ENCODE results near the gene RLN3. TPM values are rescaled to one million over a fixed set of nuclear protein-coding genes. Genes with fewer than 3 reads are reported as not detected.

RLN3 gene
- total and polyA plus RNA-seq, 8 donors = not detected

DNA sequence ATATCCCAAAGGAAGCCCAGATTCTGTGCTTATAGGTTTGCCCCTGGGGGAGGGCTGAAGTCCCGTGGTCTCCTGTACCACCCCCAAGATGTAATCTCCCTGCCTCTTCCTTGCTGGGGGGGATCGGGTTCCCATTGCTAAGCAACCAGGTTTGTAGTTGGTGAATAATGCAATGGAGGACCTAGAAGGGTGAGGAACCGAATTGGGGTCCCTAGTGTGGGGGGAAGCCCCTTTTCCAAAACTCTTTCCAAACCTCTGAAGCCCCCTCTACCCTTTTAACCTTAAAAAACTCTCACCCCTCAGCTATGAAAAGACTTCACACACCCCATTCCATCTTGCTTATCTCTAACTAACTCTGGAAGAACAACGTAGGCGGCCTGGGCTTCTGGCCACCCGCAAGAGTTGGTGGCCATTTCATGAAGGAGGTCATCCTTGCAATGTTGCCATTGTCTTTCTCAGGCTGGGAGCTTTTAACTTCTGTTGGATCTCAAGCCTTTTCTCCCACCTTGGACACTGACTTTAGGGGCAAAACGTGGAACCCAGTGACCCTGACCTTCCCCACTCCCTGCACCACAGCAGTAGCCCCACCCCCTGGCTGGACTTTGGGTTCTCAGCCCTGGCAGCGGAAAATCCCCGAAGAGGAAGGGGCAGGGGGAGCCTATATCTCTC lies 33.3 kb downstream of the RLN3 start:
- H3K4me3 ChIP-seq = peak overlapping the region; percentile 31 to 54 (median 48)
- H3K27ac ChIP-seq = peak overlapping the region; percentile 67 to 90 (median 87)
- peaks cover 23 to 53% (median 45%) of the 10 kb centered on the region in 4 donors for H3K4me1 ChIP-seq
- peaks cover 0 to 66% (median 13%) of the 10 kb centered on the region in 3 donors for H3K27me3 ChIP-seq
- DNase-seq = peak; percentile 43 to 53
- peaks cover 0 to 5% (median 1%) of the 10 kb centered on the region in 4 donors for H3K36me3 ChIP-seq
- intact Hi-C loops (cut with DNase I; ENCODE audit: low total_unique reads) = no loop called here
- no peaks in the 10 kb centered on the region for H3K9me3 ChIP-seq
- TF ChIP-seq EP300 (IDR thresholded peaks at IDR 0.05) (no peak), POLR2A (IDR thresholded peaks at IDR 0.05) (no peak), POLR2AphosphoS5 (IDR thresholded peaks at IDR 0.05) (peak in 1 of 3 donors; percentile 24), CTCF (IDR thresholded peaks at IDR 0.05) (no peak)
- WGBS, 5 donors = 18 to 32% (median 29%) methylated on average over 7 to 9 of the region's 9 CpGs

- TF ChIP-seq EP300 (IDR thresholded peaks at IDR 0.05) (no peak), POLR2AphosphoS5 (IDR thresholded peaks at IDR 0.05) (peak in 2 of 3 donors; percentile 2 to 50), POLR2A (IDR thresholded peaks at IDR 0.05) (peak in 1 of 4 donors; percentile 32)
- 16 to 49% (median 29%) methylated on average over 11 to 19 of the region's 19 CpGs for WGBS, 5 donors
- no peaks in the 10 kb centered on the region for H3K9me3 ChIP-seq
- DNase-seq = peak; percentile 90 to 91
- H3K27me3 ChIP-seq = peaks cover 0 to 58% (median 13%) of the 10 kb centered on the region in 3 donors
- H3K4me3 ChIP-seq = peak within 1 kb of the TSS; percentile 31 to 54 (median 48)
- intact Hi-C loops (cut with DNase I; ENCODE audit: low total_unique reads) = no loop called here
- no peaks in the 10 kb centered on the region for H3K36me3 ChIP-seq
- peaks cover 23 to 48% (median 42%) of the 10 kb centered on the region in 4 donors for H3K4me1 ChIP-seq
- peak within 1 kb of the TSS; percentile 67 to 90 (median 87) for H3K27ac ChIP-seq
These were observed 34.0 kb downstream of the RLN3 start, which contains the start of gene PALM3 for GRCh38 chr19:14061751-14062557. TSS of gene PALM3 (minus strand) at chr19:14062076. CDS start at chr19:14061980, 96 bp downstream.

GRCh38 chr19:14062558-14062855 lies 34.6 kb downstream of the RLN3 start:
- intact Hi-C loops (cut with DNase I; ENCODE audit: low total_unique reads) = no loop called here
- DNase-seq = no peak
- Histone ChIP-seq H3K4me1 (peaks cover 22 to 42% (median 37%) of the 10 kb centered on the region in 4 donors), H3K27ac (peak overlapping the region; percentile 59 to 90 (median 87)), H3K27me3 (peaks cover 0 to 53% (median 13%) of the 10 kb centered on the region in 3 donors), H3K9me3 (no peaks in the 10 kb centered on the region), H3K36me3 (no peaks in the 10 kb centered on the region), H3K4me3 (peak overlapping the region in 1 of 4 donors; percentile 51)
- 41 to 62% (median 56%) methylated on average over 5 of the region's 5 CpGs for WGBS, 5 donors
- TF ChIP-seq POLR2A (IDR thresholded peaks at IDR 0.05) = no peak
- no peak for TF ChIP-seq EP300 (IDR thresholded peaks at IDR 0.05)
- no peak for TF ChIP-seq CTCF (IDR thresholded peaks at IDR 0.05)
- TF ChIP-seq POLR2AphosphoS5 (IDR thresholded peaks at IDR 0.05) = no peak

DNA sequence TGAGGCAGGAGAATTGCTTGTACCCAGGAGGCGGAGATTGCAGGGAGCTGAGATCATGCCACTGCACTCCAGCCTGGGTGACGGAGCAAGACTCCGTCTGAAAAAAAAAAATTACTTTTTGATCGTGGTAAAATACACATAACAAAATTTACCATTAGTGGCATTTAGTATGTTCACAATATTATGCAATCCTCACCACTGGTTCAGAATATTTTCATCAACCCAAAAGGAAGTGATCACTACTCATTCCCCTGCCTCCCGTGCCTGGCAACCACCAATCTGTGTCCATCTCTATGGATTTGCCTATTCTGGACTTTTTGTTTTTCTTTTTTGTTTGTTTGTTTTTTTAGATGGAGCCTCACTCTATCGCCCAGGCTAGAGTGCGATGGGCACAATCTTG lies 35.2 kb downstream of the RLN3 start:
- peaks cover 0 to 47% (median 13%) of the 10 kb centered on the region in 3 donors for H3K27me3 ChIP-seq
- no peak overlapping the region for H3K4me3 ChIP-seq
- 62 to 77% (median 76%) methylated on average over 7 of the region's 7 CpGs for WGBS, 5 donors
- no peak for TF ChIP-seq CTCF (IDR thresholded peaks at IDR 0.05)
- no peak for TF ChIP-seq POLR2A (IDR thresholded peaks at IDR 0.05)
- TF ChIP-seq EP300 (IDR thresholded peaks at IDR 0.05) = no peak
- no peak for TF ChIP-seq POLR2AphosphoS5 (IDR thresholded peaks at IDR 0.05)
- no peaks in the 10 kb centered on the region for H3K36me3 ChIP-seq
- no peak overlapping the region for H3K27ac ChIP-seq
- no peak for DNase-seq
- H3K9me3 ChIP-seq = no peaks in the 10 kb centered on the region
- intact Hi-C loops (cut with DNase I; ENCODE audit: low total_unique reads) = no loop called here
- peaks cover 16 to 36% (median 31%) of the 10 kb centered on the region in 4 donors for H3K4me1 ChIP-seq
